ENCODE measurements around the gene APOO. TPM values are rescaled to one million over a fixed set of nuclear protein-coding genes. Genes with fewer than 3 reads are reported as not detected.
"Not testable (repeated sequence)": the region's sequence is repeated elsewhere in the genome, so short reads cannot be mapped to it uniquely, and the experiment has no call there.

The APOO gene
- polyA plus RNA-seq, 4 donors, result 33.8 to 43.5 (median 39.1) TPM

GRCh38 chrX:23907111-23907497 lies 634 bp downstream of the APOO start:
- DNase-seq (ENCODE audit: low read depth in 4 of 4, low spot score in 2 of 4), result no peak

GRCh38 chrX:23904096-23904495 lies 3.6 kb downstream of the APOO start:
- DNase-seq (ENCODE audit: low read depth in 4 of 4, low spot score in 2 of 4), result no peak

GRCh38 chrX:23902419-23902818 lies 5.3 kb downstream of the APOO start:
- DNase-seq (ENCODE audit: low read depth in 4 of 4, low spot score in 2 of 4), result no peak

- DNase-seq (ENCODE audit: low read depth in 4 of 4, low spot score in 2 of 4), result peak in 1 of 4 donors; percentile 56
Measured at GRCh38 chrX:23901805-23902204, 5.9 kb downstream of the APOO start.

GRCh38 chrX:23901060-23901459 lies 6.7 kb downstream of the APOO start:
- DNase-seq (ENCODE audit: low read depth in 4 of 4, low spot score in 2 of 4), result no peak

- DNase-seq (ENCODE audit: low read depth in 4 of 4, low spot score in 2 of 4), result no peak
Measured at GRCh38 chrX:23900220-23900797, 7.4 kb downstream of the APOO start.

- no peak for DNase-seq (ENCODE audit: low read depth in 4 of 4, low spot score in 2 of 4)
Measured at GRCh38 chrX:23898412-23898959, 9.3 kb downstream of the APOO start.

- no peak for DNase-seq (ENCODE audit: low read depth in 4 of 4, low spot score in 2 of 4)
Measured at GRCh38 chrX:23896981-23897380, 10.8 kb downstream of the APOO start.

- not testable (repeated sequence) for DNase-seq (ENCODE audit: low read depth in 4 of 4, low spot score in 2 of 4)
Measured at GRCh38 chrX:23896539-23896938, 11.2 kb downstream of the APOO start.

- not testable (repeated sequence) for DNase-seq (ENCODE audit: low read depth in 4 of 4, low spot score in 2 of 4)
Measured at GRCh38 chrX:23894993-23895392, 12.7 kb downstream of the APOO start.

- DNase-seq (ENCODE audit: low read depth in 4 of 4, low spot score in 2 of 4), result no peak
Measured at GRCh38 chrX:23890933-23891332, 16.8 kb downstream of the APOO start.

- DNase-seq (ENCODE audit: low read depth in 4 of 4, low spot score in 2 of 4), result no peak
Measured at GRCh38 chrX:23888887-23889501, 18.7 kb downstream of the APOO start.

GRCh38 chrX:23887918-23888317 lies 19.8 kb downstream of the APOO start:
- no peak for DNase-seq (ENCODE audit: low read depth in 4 of 4, low spot score in 2 of 4)

GRCh38 chrX:23887451-23887850 lies 20.3 kb downstream of the APOO start:
- DNase-seq (ENCODE audit: low read depth in 4 of 4, low spot score in 2 of 4), result no peak

GRCh38 chrX:23885803-23886202 lies 21.9 kb downstream of the APOO start:
- no peak for DNase-seq (ENCODE audit: low read depth in 4 of 4, low spot score in 2 of 4)

GRCh38 chrX:23884427-23885024 lies 23.2 kb downstream of the APOO start:
- no peak for DNase-seq (ENCODE audit: low read depth in 4 of 4, low spot score in 2 of 4)

- no peak for DNase-seq (ENCODE audit: low read depth in 4 of 4, low spot score in 2 of 4)
Measured at GRCh38 chrX:23883737-23884354, 23.9 kb downstream of the APOO start.

- no peak for DNase-seq (ENCODE audit: low read depth in 4 of 4, low spot score in 2 of 4)
Measured at GRCh38 chrX:23879380-23880090, 28.2 kb downstream of the APOO start.

- no peak for DNase-seq (ENCODE audit: low read depth in 4 of 4, low spot score in 2 of 4)
Measured at GRCh38 chrX:23871905-23872546, 35.7 kb downstream of the APOO start.

GRCh38 chrX:23870041-23870440 lies 37.7 kb downstream of the APOO start:
- DNase-seq (ENCODE audit: low read depth in 4 of 4, low spot score in 2 of 4), result no peak

Data from left renal cortex interstitium (tissue), 4 donors.